COR-L47 (cell line): ENCODE data around the gene PARP4.
"Not testable (repeated sequence)": the region's sequence is repeated elsewhere in the genome, so short reads cannot be mapped to it uniquely, and the experiment has no call there.

ENCODE experiments used
- DNase-seq: peaks from one replicate; lab custom pipeline; 2025; lab: John Stamatoyannopoulos, UW

The PARP4 gene

GRCh38 chr13:24505756-24506155 lies 6.8 kb downstream of the PARP4 start:
- no peak for DNase-seq

- DNase-seq = no peak
These were observed 7.3 kb downstream of the PARP4 start for GRCh38 chr13:24505256-24505655.

- DNase-seq = no peak
These were observed 9.2 kb downstream of the PARP4 start for GRCh38 chr13:24503379-24503696.

GRCh38 chr13:24502533-24503378 lies 9.8 kb downstream of the PARP4 start:
- DNase-seq = no peak

GRCh38 chr13:24500977-24501376 lies 11.6 kb downstream of the PARP4 start:
- DNase-seq = no peak

GRCh38 chr13:24497742-24498141 lies 14.8 kb downstream of the PARP4 start:
- DNase-seq = no peak

- DNase-seq = not testable (repeated sequence)
These were observed 16.3 kb downstream of the PARP4 start for GRCh38 chr13:24496295-24496694.

- DNase-seq = no peak
These were observed 17.3 kb downstream of the PARP4 start for GRCh38 chr13:24495151-24495729.

GRCh38 chr13:24493356-24493755 lies 19.2 kb downstream of the PARP4 start:
- no peak for DNase-seq

GRCh38 chr13:24491845-24492244 lies 20.7 kb downstream of the PARP4 start:
- no peak for DNase-seq

- DNase-seq = no peak
These were observed 22.9 kb downstream of the PARP4 start for GRCh38 chr13:24489721-24490120.

GRCh38 chr13:24488092-24488491 lies 24.5 kb downstream of the PARP4 start:
- DNase-seq = not testable (repeated sequence)

GRCh38 chr13:24486017-24486657 lies 26.4 kb downstream of the PARP4 start:
- not testable (repeated sequence) for DNase-seq

- DNase-seq = no peak
These were observed 38.9 kb downstream of the PARP4 start for GRCh38 chr13:24473686-24474085.

- not testable (repeated sequence) for DNase-seq
These were observed 40.4 kb downstream of the PARP4 start for GRCh38 chr13:24472129-24472528.

- no peak for DNase-seq
These were observed 49.5 kb downstream of the PARP4 start for GRCh38 chr13:24463078-24463477.

GRCh38 chr13:24460256-24460655 lies 52.3 kb downstream of the PARP4 start:
- DNase-seq = no peak

GRCh38 chr13:24459726-24460125 lies 52.9 kb downstream of the PARP4 start:
- DNase-seq = no peak

- DNase-seq = no peak
These were observed 53.3 kb downstream of the PARP4 start for GRCh38 chr13:24459234-24459633.

- DNase-seq = no peak
These were observed 53.8 kb downstream of the PARP4 start for GRCh38 chr13:24458736-24459135.

GRCh38 chr13:24456396-24456795 lies 56.2 kb downstream of the PARP4 start:
- no peak for DNase-seq

- DNase-seq = no peak
These were observed 58.5 kb downstream of the PARP4 start for GRCh38 chr13:24454056-24454455.

- DNase-seq = no peak
These were observed 60.5 kb downstream of the PARP4 start for GRCh38 chr13:24452044-24452443.
